Measurements from ENCODE around the gene C19orf47.

The C19orf47 gene, protein sequence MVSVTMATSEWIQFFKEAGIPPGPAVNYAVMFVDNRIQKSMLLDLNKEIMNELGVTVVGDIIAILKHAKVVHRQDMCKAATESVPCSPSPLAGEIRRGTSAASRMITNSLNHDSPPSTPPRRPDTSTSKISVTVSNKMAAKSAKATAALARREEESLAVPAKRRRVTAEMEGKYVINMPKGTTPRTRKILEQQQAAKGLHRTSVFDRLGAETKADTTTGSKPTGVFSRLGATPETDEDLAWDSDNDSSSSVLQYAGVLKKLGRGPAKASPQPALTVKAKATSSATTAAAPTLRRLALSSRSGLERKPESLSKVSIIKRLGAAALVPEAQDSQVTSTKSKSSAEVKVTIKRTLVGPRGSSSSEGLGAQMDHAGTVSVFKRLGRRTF

DNA sequence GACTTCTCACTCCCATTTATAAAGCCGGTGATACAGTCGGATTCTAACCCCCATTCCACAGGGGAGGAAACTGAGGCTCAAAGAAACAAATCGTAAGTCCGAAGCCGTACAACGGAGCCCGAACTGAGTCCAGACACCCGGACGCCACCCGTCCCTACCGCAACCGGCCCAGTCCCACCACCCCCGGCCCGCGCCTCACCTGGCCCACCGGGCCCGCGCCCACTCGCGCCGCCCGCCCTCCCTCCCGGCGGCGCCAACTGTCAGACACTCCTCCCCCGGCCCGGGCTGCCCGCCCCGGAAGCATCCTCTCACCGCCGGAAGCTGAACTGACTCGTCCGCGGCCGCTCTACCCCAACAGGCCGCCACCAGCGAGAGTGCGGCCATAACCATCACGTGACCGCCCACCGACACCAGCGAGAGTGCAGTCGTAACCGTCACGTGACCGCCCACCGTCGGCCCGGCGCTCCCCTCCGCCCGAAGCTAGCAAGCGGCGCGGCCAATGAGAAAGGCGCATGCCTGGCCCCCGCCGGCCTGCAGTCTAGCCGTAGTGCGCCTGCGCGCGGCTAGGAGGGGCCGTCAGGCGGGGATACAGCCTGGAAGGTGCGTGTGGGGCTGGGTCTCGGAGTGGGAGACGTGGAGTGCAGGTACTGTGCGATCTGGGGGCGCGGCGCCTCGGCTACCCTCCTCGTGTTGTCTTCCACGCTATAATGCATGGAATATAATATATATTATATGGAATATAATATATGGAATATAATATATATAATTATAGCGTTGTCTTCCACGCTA lies at the start of gene C19orf47, which contains the start of gene PLD3:
TSS of gene C19orf47 (minus strand) at position 273 of the 789 bp plus-strand sequence. CDS start 6,540 bp downstream, outside the sequence.
TSS of gene PLD3 (plus strand) at position 571 of the 789 bp plus-strand sequence. CDS start 17,789 bp downstream, outside the sequence.
- H3K4me3 ChIP-seq: peak within 1 kb of the TSS; percentile 74
- in situ Hi-C loops (cut with MboI; ENCODE audit: low sequenced_read_pairs): no loop called here
- peaks cover 9% of the 10 kb centered on the region for H3K4me1 ChIP-seq
- no peaks in the 10 kb centered on the region for H3K27me3 ChIP-seq (ENCODE audit: low read depth)
- H3K9me3 ChIP-seq: no peaks in the 10 kb centered on the region
- no peaks in the 10 kb centered on the region; the same call in 1 of the 2 replicates for H3K36me3 ChIP-seq (replicated peaks)
- DNase-seq (ENCODE audit: low spot score in 2 of 2): peak; percentile 97 to 99

DNA sequence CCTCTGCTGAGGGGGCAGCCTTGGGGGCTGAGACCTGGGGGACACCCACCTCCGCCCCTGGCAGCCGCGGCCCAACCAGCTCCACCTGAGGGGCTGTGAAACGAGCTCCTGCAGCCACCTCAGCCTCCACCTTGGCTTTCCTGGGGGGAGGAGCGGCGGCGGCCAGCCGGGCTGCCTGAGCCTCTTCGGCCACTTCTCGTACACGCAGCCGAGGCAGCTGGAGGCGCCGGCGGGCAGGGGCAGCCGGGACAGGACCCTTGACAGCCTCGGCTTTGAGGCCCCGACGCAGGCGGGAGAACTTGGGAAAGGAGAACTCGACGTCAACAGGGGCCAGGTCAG lies 49.3 kb upstream of the C19orf47 start:
- in situ Hi-C loops (cut with MboI; ENCODE audit: low sequenced_read_pairs): no loop called here
- Histone ChIP-seq H3K4me3 (no peak overlapping the region), H3K36me3 (replicated peaks) (no peaks in the 10 kb centered on the region), H3K4me1 (peaks cover 3% of the 10 kb centered on the region; the same call in 1 of the 2 replicates), H3K27me3 (ENCODE audit: low read depth) (no peaks in the 10 kb centered on the region), H3K9me3 (no peaks in the 10 kb centered on the region)
- DNase-seq (ENCODE audit: low spot score in 2 of 2): no peak

DNA sequence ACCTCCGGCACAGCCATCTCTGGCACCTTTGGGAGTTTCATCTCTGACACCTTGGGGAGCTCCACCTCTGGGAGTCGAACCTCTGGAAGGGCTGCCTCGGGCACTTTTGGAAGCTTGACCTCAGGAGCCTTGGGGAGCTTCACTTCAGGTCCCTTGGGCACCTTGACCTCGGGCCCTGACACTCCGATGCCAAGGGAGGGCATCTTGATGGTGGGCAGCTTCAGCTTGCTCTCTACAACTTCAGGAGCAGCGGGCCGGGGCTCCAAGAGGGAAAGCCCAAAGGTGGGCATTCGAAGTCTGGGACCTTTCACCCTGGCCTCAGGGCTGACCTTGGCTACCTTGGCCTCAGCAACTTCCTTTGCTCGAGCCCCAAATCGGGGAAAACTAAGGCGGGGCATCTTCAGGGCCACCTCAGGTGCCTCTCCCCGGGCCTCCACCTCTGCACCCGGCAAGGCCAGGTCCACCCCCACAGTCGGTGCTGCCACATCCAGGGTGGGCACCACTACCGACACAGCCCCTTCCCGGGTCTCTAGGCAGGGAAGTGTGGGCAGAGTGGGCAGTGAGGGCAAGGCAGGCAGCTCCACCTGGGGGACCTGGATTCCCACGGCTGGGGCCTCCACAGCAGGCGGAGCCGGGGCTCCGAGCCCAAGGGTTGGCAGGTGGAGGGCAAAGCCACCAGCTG lies 48.8 kb upstream of the C19orf47 start:
- Histone ChIP-seq H3K4me3 (no peak overlapping the region), H3K4me1 (peaks cover 3% of the 10 kb centered on the region; the same call in 1 of the 2 replicates), H3K36me3 (replicated peaks) (no peaks in the 10 kb centered on the region), H3K27me3 (ENCODE audit: low read depth) (no peaks in the 10 kb centered on the region), H3K9me3 (no peaks in the 10 kb centered on the region)
- in situ Hi-C loops (cut with MboI; ENCODE audit: low sequenced_read_pairs): no loop called here
- no peak for DNase-seq (ENCODE audit: low spot score in 2 of 2)

DNA sequence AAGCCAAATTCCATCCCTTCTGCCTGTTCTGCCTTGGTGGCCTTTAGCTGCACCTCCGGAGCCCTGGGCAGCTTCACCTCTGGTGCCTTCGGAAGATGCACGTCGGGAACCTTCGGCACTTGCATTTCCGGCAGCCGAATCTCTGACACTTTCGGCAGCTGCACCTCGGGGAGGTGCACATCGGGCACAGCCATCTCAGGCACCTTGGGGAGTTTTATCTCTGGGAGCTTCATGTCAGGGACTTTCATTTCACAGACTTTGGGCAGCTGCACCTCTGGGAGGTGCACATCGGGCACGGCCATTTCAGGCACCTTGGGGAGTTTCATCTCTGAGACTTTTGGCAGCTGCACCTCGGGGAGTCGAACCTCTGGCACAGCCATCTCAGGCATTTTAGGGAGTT lies 47.8 kb upstream of the C19orf47 start:
- no peaks in the 10 kb centered on the region for H3K27me3 ChIP-seq (ENCODE audit: low read depth)
- in situ Hi-C loops (cut with MboI; ENCODE audit: low sequenced_read_pairs): no loop called here
- DNase-seq (ENCODE audit: low spot score in 2 of 2): no peak
- no peaks in the 10 kb centered on the region for H3K36me3 ChIP-seq (replicated peaks)
- H3K9me3 ChIP-seq: no peaks in the 10 kb centered on the region
- peaks cover 3% of the 10 kb centered on the region; the same call in 1 of the 2 replicates for H3K4me1 ChIP-seq
- H3K4me3 ChIP-seq: no peak overlapping the region

DNA sequence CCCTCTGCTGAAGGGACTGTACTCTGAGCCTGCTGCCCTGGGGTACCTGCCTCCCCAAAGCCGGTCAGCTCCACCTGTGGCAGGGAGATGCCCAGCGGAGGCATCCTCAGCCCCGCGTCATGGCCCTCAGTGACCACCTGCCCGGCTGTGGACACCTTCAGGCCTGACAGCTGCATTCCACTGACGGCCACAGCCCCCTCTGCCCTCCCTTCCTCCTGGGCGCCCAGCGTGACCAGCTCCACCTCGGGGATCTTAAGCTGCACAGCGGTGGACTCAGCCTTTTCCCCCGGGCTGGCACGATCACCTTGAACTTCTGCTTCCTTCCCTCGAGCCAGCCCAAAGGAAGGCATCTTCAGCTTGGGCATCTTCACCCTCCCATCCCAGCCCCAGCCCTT lies 46.6 kb upstream of the C19orf47 start:
- in situ Hi-C loops (cut with MboI; ENCODE audit: low sequenced_read_pairs): no loop called here
- Histone ChIP-seq H3K4me3 (no peak overlapping the region), H3K4me1 (peaks cover 3% of the 10 kb centered on the region; the same call in 1 of the 2 replicates), H3K27me3 (ENCODE audit: low read depth) (no peaks in the 10 kb centered on the region), H3K9me3 (no peaks in the 10 kb centered on the region), H3K36me3 (replicated peaks) (no peaks in the 10 kb centered on the region)
- no peak for DNase-seq (ENCODE audit: low spot score in 2 of 2)

DNA sequence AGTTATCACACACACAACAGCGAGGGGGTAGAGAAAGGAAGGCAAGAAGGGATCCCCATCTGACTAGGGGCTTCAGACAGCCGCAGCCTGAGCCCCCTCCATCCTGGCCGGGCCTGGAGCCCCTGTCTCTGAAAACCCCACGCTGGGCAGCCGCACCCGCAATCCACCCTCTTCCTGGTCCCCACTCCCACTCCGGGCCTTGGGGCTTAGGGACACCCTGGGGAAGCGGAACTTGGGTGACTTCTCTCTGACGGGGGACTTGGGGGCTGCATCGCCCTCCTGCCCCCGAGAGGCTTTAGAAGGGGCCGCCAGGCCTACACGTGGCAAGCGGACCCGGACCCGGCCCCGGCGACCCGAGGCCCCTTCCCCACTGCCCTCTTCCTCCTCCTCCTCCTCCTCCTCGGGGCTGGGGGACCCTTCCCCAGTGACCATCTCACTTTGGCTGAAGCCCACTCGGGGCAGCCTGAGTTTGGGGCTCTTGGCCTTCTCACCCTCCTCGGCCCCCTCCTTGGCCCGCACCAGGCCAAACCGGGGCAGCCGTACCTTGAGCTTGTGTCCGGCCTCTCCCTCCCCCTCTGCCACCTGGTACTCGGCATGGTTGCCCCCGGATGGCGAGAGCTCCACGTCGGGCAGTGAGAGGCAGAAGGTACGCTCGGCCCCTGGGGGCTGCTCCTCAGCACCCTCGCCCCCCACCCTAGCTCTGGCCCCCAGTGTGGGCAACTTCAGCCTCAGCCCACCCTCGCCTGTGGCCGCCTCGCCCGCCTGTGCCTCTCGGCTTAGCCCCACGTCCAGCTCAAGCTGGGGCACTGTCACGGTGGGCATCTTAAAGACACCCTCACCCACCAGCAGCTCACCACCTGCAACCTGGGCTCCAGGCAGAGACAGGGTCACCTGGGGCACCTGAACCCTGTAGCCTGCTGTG lies 46.0 kb upstream of the C19orf47 start:
- no peaks in the 10 kb centered on the region for H3K9me3 ChIP-seq
- DNase-seq (ENCODE audit: low spot score in 2 of 2): no peak
- in situ Hi-C loops (cut with MboI; ENCODE audit: low sequenced_read_pairs): no loop called here
- H3K27me3 ChIP-seq (ENCODE audit: low read depth): no peaks in the 10 kb centered on the region
- H3K36me3 ChIP-seq (replicated peaks): no peaks in the 10 kb centered on the region
- no peak overlapping the region for H3K4me3 ChIP-seq
- H3K4me1 ChIP-seq: no peaks in the 10 kb centered on the region; the same call in 1 of the 2 replicates

DNA sequence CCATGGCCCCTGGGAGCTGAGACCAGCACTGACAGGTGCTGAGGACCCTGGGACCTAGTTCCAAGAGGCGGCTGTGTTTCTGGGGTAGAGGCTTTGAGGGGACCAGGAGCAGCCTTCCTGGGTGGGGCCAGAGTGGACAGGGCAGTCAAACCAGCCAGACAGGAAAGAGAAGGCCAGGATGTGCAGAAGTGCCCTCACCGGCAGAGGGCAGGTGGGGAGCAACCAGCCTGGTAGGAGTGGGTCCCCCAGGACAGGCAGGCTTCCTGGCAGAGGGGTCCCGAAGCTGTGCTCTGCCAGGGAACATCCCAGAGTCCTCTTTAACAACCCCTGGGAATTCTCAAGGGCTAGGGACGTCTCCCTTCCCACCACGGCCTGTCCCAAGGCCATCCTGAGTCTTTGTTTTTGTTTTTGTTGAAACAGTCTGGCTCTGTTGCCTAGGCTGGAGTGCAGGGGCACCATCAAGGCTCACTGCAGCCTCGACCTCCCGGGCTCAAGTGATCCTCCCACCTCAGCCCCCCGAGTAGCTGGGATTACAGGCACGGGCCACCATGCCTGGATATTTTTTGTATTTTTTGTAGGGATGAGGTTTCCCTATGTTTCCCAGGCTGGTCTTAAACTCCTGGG lies 44.8 kb upstream of the C19orf47 start:
- H3K36me3 ChIP-seq (replicated peaks): no peaks in the 10 kb centered on the region
- in situ Hi-C loops (cut with MboI; ENCODE audit: low sequenced_read_pairs): no loop called here
- DNase-seq (ENCODE audit: low spot score in 2 of 2): peak in 1 of 2 experiments; percentile 26
- H3K4me1 ChIP-seq: no peaks in the 10 kb centered on the region
- H3K9me3 ChIP-seq: no peaks in the 10 kb centered on the region
- no peaks in the 10 kb centered on the region for H3K27me3 ChIP-seq (ENCODE audit: low read depth)
- H3K4me3 ChIP-seq: no peak overlapping the region

DNA sequence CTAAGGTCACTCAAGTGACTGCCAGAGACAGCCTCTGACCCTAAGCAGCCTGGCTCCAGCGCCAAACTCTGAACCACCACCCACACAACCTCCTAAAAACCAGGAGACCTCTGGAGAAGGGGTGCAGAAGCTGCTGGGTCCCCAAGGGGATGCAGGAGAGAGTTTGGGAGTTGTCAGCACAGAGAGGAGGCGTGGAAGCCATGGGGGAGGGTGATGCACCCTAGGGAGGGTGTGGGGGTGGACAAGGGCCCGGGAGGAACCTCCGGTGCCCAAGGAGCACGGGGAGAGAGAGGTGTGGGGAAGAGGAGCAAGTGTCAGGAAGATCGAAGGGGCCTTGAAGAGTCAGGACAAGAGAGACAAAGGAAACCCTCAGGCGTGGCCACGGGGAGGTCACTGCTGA lies 43.9 kb upstream of the C19orf47 start:
- H3K4me3 ChIP-seq: no peak overlapping the region
- no peaks in the 10 kb centered on the region for H3K27me3 ChIP-seq (ENCODE audit: low read depth)
- H3K9me3 ChIP-seq: no peaks in the 10 kb centered on the region
- no peaks in the 10 kb centered on the region for H3K4me1 ChIP-seq
- H3K36me3 ChIP-seq (replicated peaks): no peaks in the 10 kb centered on the region
- DNase-seq (ENCODE audit: low spot score in 2 of 2): no peak
- in situ Hi-C loops (cut with MboI; ENCODE audit: low sequenced_read_pairs): no loop called here

DNA sequence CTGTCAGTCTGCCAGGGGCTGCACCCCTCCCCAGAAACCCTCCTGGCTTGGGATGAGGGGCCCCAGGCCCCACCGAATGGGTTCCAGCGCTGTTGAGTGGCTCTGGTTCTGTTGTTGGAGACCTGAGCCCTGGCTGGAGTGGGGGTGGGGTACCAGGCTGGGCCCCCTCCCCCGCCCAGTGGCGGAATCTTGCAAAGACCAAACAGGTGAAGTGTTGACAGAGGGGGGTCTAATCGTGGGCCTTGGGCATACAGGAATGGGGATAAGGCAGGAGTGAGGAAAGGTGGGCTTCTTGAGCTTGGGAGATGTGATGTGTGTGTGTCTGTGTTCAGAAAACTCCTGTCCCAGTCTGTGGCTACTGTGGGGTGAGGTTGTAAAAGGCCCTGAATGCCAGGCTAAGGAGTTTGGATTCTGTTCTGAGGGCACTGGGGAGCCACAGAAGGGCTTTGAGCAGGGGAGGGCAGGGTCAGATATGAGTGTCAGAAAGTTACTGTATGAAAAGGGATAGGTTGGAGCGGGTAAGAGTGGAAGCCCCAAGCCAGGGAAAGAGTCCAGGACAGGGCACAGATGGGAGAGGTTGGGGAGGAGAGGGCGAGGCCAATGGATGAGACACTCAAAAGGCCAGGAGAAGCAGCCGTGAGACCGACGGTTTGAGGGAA lies 42.0 kb upstream of the C19orf47 start, which contains the start of gene HIPK4:
TSS of gene HIPK4 (minus strand) at position 98 of the 659 bp plus-strand sequence. CDS start 279 bp downstream, outside the sequence.
- no peak for DNase-seq (ENCODE audit: low spot score in 2 of 2)
- Histone ChIP-seq H3K4me3 (no peak within 1 kb of the TSS), H3K9me3 (no peaks in the 10 kb centered on the region), H3K36me3 (replicated peaks) (no peaks in the 10 kb centered on the region), H3K27me3 (ENCODE audit: low read depth) (no peaks in the 10 kb centered on the region), H3K4me1 (no peaks in the 10 kb centered on the region)
- in situ Hi-C loops (cut with MboI; ENCODE audit: low sequenced_read_pairs): no loop called here

DNA sequence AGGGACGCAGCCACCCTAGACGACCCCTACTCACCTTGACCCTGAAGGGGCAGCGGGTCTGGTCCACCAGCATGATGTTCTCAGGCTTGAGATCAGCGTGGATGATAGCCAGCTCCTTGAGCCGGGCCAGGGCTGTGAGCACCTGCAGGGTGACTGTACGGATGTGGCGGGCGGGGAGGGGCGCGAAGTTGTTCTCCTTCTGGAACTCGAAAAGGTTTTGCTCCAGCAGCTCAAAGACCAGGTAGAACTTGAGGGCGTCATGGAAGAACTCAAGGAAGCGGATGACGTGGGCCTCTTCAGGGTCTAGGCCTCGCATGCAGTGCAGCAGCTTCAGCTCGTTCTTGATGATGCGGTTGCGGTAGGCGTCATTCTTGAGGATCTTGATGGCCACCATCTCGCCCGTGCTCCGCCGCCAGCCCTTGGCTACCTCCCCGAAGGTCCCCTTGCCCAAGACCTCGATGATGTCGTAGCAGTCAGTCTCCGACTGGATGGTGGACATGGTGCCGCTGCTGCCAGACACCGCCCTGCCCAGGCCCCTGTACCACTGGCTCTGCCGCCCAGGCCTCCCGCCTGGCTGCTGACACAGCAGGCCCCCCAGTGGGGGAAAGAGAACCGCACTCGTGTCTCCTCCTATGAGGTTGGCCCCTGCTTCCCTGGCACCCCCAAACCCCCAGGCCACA lies 41.3 kb upstream of the C19orf47 start:
- H3K4me3 ChIP-seq: no peak overlapping the region
- no peak for DNase-seq (ENCODE audit: low spot score in 2 of 2)
- H3K36me3 ChIP-seq (replicated peaks): no peaks in the 10 kb centered on the region
- H3K27me3 ChIP-seq (ENCODE audit: low read depth): no peaks in the 10 kb centered on the region
- no peaks in the 10 kb centered on the region for H3K9me3 ChIP-seq
- in situ Hi-C loops (cut with MboI; ENCODE audit: low sequenced_read_pairs): no loop called here
- H3K4me1 ChIP-seq: no peaks in the 10 kb centered on the region

DNA sequence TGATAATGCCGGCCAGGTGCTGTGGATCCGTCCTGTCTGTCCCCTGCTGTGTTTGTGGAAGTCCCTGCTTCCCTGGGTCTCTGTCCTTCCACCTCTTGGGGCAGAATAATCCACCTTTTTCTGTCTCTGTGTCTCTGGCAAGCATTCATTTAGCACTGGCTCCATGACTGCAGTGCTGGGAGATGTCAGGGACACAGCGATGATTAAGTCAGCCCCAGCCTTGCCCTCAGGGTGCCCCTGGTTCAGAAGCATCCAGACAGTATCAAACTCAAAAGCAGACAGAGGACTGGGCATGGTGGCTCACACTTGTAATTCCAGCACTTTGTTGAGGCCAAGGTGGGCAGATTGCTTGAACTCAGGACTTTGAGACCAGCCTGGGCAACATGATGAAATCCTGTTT lies 40.3 kb upstream of the C19orf47 start:
- no peak for DNase-seq (ENCODE audit: low spot score in 2 of 2)
- no peaks in the 10 kb centered on the region for H3K4me1 ChIP-seq
- no peaks in the 10 kb centered on the region for H3K9me3 ChIP-seq
- H3K4me3 ChIP-seq: no peak overlapping the region
- in situ Hi-C loops (cut with MboI; ENCODE audit: low sequenced_read_pairs): no loop called here
- no peaks in the 10 kb centered on the region for H3K27me3 ChIP-seq (ENCODE audit: low read depth)
- no peaks in the 10 kb centered on the region for H3K36me3 ChIP-seq (replicated peaks)

DNA sequence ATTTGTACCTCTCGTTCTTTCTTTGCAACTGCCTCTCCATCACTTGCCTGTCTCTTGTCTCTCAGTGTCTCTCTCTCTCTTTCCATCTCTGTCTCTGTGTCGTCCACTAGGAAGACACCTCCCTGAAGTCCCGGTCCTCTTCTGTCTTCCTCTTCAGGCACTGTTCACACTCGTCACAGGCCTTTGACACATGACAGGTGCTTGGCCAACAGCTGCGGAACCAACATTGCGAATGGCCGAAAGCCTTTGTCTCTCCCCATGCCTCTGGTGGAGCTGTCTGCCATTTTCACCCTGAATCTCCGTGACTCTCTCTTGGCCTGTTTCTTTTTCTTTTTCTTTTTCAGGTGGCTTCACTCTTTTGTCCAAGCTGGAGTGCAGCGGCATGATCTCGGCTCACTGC lies 39.0 kb upstream of the C19orf47 start:
- no peaks in the 10 kb centered on the region for H3K27me3 ChIP-seq (ENCODE audit: low read depth)
- DNase-seq (ENCODE audit: low spot score in 2 of 2): no peak
- H3K4me3 ChIP-seq: no peak overlapping the region
- no peaks in the 10 kb centered on the region for H3K4me1 ChIP-seq
- in situ Hi-C loops (cut with MboI; ENCODE audit: low sequenced_read_pairs): no loop called here
- H3K9me3 ChIP-seq: no peaks in the 10 kb centered on the region
- H3K36me3 ChIP-seq (replicated peaks): no peaks in the 10 kb centered on the region

Measured in HAP-1 (cell line).